Spleen (tissue), 7 donors: ENCODE results near the gene PDE4B.

ENCODE experiments used
- POLR2AphosphoS5 ChIP-seq, 3 donors: sonication (generic); formaldehyde crosslinking; IDR thresholded peaks; one replicate each; pipeline ENCODE4 v1.5.1; 2017; ENCODE audit warnings: antibody characterized with exemption in 3 of 3
- TF ChIP-seq, protein P1 (sequence below), 11 experiments: fragments of 200-600 bp in 7 of 11; fragments of 450-650 bp in 4 of 11; sonication (generic) in 4 of 11; IDR thresholded peaks in 8 of 11; conservative IDR thresholded peaks in 3 of 11; 1 replicate in 7 of 11; 2 replicates in 4 of 11; pipeline versions ENCODE4 v1.4.0 to v1.8.0; 2016 to 2021; ENCODE audit warnings: antibody characterized with exemption in 11 of 11, inconsistent platforms in 4 of 11, mild to moderate bottlenecking in 1 of 11
- donor health status: DM: no; HTN: no; CAD: no; lungs with moderate emphysema.
- donor health status: DM: no; HTN: no; CAD: no.
- donor health status: DM: no; HTN: no; CAD: no.

GRCh38 chr1:66182551-66183178 lies 390.0 kb downstream of the PDE4B start:
- TF ChIP-seq, protein P1, sequence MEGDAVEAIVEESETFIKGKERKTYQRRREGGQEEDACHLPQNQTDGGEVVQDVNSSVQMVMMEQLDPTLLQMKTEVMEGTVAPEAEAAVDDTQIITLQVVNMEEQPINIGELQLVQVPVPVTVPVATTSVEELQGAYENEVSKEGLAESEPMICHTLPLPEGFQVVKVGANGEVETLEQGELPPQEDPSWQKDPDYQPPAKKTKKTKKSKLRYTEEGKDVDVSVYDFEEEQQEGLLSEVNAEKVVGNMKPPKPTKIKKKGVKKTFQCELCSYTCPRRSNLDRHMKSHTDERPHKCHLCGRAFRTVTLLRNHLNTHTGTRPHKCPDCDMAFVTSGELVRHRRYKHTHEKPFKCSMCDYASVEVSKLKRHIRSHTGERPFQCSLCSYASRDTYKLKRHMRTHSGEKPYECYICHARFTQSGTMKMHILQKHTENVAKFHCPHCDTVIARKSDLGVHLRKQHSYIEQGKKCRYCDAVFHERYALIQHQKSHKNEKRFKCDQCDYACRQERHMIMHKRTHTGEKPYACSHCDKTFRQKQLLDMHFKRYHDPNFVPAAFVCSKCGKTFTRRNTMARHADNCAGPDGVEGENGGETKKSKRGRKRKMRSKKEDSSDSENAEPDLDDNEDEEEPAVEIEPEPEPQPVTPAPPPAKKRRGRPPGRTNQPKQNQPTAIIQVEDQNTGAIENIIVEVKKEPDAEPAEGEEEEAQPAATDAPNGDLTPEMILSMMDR (IDR thresholded peaks at IDR 0.05 in 8 of 11, conservative IDR thresholded peaks at IDR 0.05 in 3 of 11) = no peak
- TF ChIP-seq POLR2AphosphoS5 (IDR thresholded peaks at IDR 0.05) = no peak
